ENCODE measurements around the gene ACD.

DNA sequence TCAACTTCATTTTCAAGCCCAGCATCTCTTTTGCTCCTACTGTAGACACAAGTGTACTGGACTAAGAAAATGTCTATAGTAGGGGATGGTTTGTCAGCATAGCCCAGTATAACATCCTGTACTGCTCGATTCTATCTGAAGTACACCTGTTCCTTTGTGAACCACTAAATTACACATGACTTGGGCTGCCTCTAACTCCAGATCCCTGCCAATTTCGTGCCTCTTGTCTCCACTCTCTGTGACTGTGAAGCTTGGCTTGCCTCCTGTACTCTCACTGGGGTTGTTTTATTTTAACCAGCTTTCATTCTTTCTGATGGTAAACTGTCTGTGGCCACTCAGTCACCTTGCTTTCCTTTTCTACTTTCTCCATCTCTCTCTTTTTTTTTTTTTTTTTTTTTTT, 34.6 kb upstream of the ACD start:
- TF ChIP-seq POLR2A (IDR thresholded peaks at IDR 0.05), result no peak
- no peak for TF ChIP-seq CTCF (IDR thresholded peaks at IDR 0.05)

All from body of pancreas (tissue), 4 donors.